ENCODE data around the gene KBTBD8. TPM values are rescaled to one million over a fixed set of nuclear protein-coding genes. Genes with fewer than 3 reads are reported as not detected.

The KBTBD8 gene
- total and polyA plus RNA-seq, 3 donors from 2014 or later, result 8.4 to 12.2 (median 10.0) TPM

- no peak for DNase-seq
- no peaks in the 10 kb centered on the region for H3K4me1 ChIP-seq
- TF ChIP-seq POLR2A (IDR thresholded peaks at IDR 0.05) (no peak), CTCF (IDR thresholded peaks at IDR 0.05) (no peak)
- no peaks in the 10 kb centered on the region for H3K9me3 ChIP-seq
- no peaks in the 10 kb centered on the region for H3K27me3 ChIP-seq
- WGBS, 2 donors, result 91 to 96% methylated on average over 6 of the region's 6 CpGs
- H3K4me3 ChIP-seq, result no peak overlapping the region
- intact Hi-C loops (cut with DNase I; ENCODE audit: low total_unique reads), result no loop called here
- H3K27ac ChIP-seq, result no peak overlapping the region
- no peaks in the 10 kb centered on the region for H3K36me3 ChIP-seq (ENCODE audit: low read depth, missing control alignments)
These were observed 13.5 kb downstream of the KBTBD8 start for GRCh38 chr3:67011414-67012131.

- Histone ChIP-seq H3K4me1 (no peaks in the 10 kb centered on the region), H3K36me3 (ENCODE audit: low read depth, missing control alignments) (no peaks in the 10 kb centered on the region), H3K27ac (no peak overlapping the region), H3K9me3 (no peaks in the 10 kb centered on the region), H3K4me3 (no peak overlapping the region), H3K27me3 (no peaks in the 10 kb centered on the region)
- no peak for DNase-seq
- TF ChIP-seq CTCF (IDR thresholded peaks at IDR 0.05) (no peak), POLR2A (IDR thresholded peaks at IDR 0.05) (no peak)
- WGBS, 2 donors, result 89 to 95% methylated on average over 6 of the region's 6 CpGs
- intact Hi-C loops (cut with DNase I; ENCODE audit: low total_unique reads), result no loop called here
These were observed 14.5 kb downstream of the KBTBD8 start for GRCh38 chr3:67012564-67012963.

GRCh38 chr3:67015702-67016484 lies 17.8 kb downstream of the KBTBD8 start:
- intact Hi-C loops (cut with DNase I; ENCODE audit: low total_unique reads), result no loop called here
- peaks cover 10% of the 10 kb centered on the region for H3K4me1 ChIP-seq
- WGBS, 2 donors, result 72 to 74% methylated on average over 8 of the region's 8 CpGs
- no peaks in the 10 kb centered on the region for H3K27me3 ChIP-seq
- H3K36me3 ChIP-seq (ENCODE audit: low read depth, missing control alignments), result no peaks in the 10 kb centered on the region
- TF ChIP-seq POLR2A (IDR thresholded peaks at IDR 0.05) (no peak), CTCF (IDR thresholded peaks at IDR 0.05) (no peak)
- DNase-seq, result no peak
- H3K9me3 ChIP-seq, result no peaks in the 10 kb centered on the region
- no peak overlapping the region for H3K4me3 ChIP-seq
- H3K27ac ChIP-seq, result no peak overlapping the region

GRCh38 chr3:67016522-67017080 lies 18.5 kb downstream of the KBTBD8 start:
- peaks cover 10% of the 10 kb centered on the region for H3K4me1 ChIP-seq
- intact Hi-C loops (cut with DNase I; ENCODE audit: low total_unique reads), result no loop called here
- TF ChIP-seq CTCF (IDR thresholded peaks at IDR 0.05), result no peak
- TF ChIP-seq POLR2A (IDR thresholded peaks at IDR 0.05), result no peak
- H3K4me3 ChIP-seq, result no peak overlapping the region
- H3K27me3 ChIP-seq, result no peaks in the 10 kb centered on the region
- 76% methylated on average over 3 of the region's 3 CpGs for WGBS, 2 donors
- no peaks in the 10 kb centered on the region for H3K36me3 ChIP-seq (ENCODE audit: low read depth, missing control alignments)
- no peak overlapping the region for H3K27ac ChIP-seq
- no peaks in the 10 kb centered on the region for H3K9me3 ChIP-seq
- no peak for DNase-seq

All from testis (tissue), 3 donors.